Gastrocnemius medialis (tissue), 4 donors: Measurements from ENCODE around the gene B3GALT5. TPM values are rescaled to one million over a fixed set of nuclear protein-coding genes. Genes with fewer than 3 reads are reported as not detected.

Experiments
- ATAC-seq, 2 donors: fragments of 150-250 bp; one replicate each; pipeline ENCODE4 v1.9.1; 2016
- DNase-seq, 2 donors: peaks; one replicate each; pipeline ENCODE4 v3.0.0-alpha.2; 2019
- H3K27ac ChIP-seq, 4 donors: fragments of 200-600 bp; sonication (generic); 1 replicate in 1 of 4; 2 replicates in 3 of 4; pipeline ENCODE4 v1.5.1; 2016 to 2018; ENCODE audit warnings: mild to moderate bottlenecking in 2 of 4, moderate library complexity in 1 of 4
- H3K27me3 ChIP-seq, 3 donors: fragments of 200-600 bp; sonication (generic) in 2 of 3; 1 replicate in 1 of 3; 2 replicates in 2 of 3; pipeline versions ENCODE4 v1.5.1 to v1.6.0; 2016 to 2019; ENCODE audit warnings: mild to moderate bottlenecking in 1 of 3, moderate library complexity in 1 of 3
- H3K36me3 ChIP-seq, 2 donors: fragments of 200-600 bp; sonication (generic) in 1 of 2; one replicate each; pipeline ENCODE4 v1.5.1; 2017 to 2018
- H3K4me1 ChIP-seq, 2 donors: fragments of 200-600 bp; sonication (generic) in 1 of 2; one replicate each; pipeline ENCODE4 v1.5.1; 2016 to 2017; ENCODE audit warnings: mild to moderate bottlenecking in 2 of 2
- H3K4me3 ChIP-seq, 4 donors: fragments of 200-600 bp; sonication (generic) in 3 of 4; 1 replicate in 1 of 4; 2 replicates in 3 of 4; pipeline ENCODE4 v1.5.1; 2016 to 2019; ENCODE audit warnings: mild to moderate bottlenecking in 2 of 4
- H3K9me3 ChIP-seq, 3 donors: fragments of 200-600 bp; sonication (generic) in 2 of 3; 1 replicate in 1 of 3; 2 replicates in 2 of 3; pipeline ENCODE4 v1.5.1; 2016 to 2019
- CTCF ChIP-seq, 5 experiments: fragments of 450-650 bp in 3 of 5; fragments of 200-600 bp in 2 of 5; sonication (generic) in 2 of 5; IDR thresholded peaks in 4 of 5; conservative IDR thresholded peaks in 1 of 5; 1 replicate in 4 of 5; 2 replicates in 1 of 5; pipeline ENCODE4 v1.5.1; 2016 to 2019; ENCODE audit warnings: antibody characterized with exemption in 5 of 5, mild to moderate bottlenecking in 3 of 5, moderate library complexity in 3 of 5
- POLR2A ChIP-seq, 2 donors: fragments of 450-650 bp; IDR thresholded peaks; one replicate each; pipeline ENCODE4 v1.6.1; 2017; ENCODE audit warnings: antibody characterized with exemption in 2 of 2, mild to moderate bottlenecking in 2 of 2, moderate library complexity in 2 of 2
- in situ Hi-C, 4 donors: fragments of 200-750 bp; cut with MboI; loops; one replicate each; pipeline versions ENCODE4 v1.15.0 to v1.8.0; 2017; ENCODE audit warnings: low sequenced_read_pairs in 4 of 4
- intact Hi-C: fragments of 100-400 bp; cut with DNase I; formaldehyde crosslinking; loops from one replicate; pipeline ENCODE4 v1.15.1; 2023; ENCODE audit warnings: low total_unique reads
- total RNA-seq, 4 donors: library from RNA; depleted of rRNA; stranded (reverse); fragments of >200 nt; gene quantifications; one replicate each; pipeline versions ENCODE4 v1.1.0 to v1.2.3, GENCODE V29; 2016

B3GALT5 gene
- total RNA-seq, 4 donors from 2014 or later = 0.02 to 1.3 TPM; not detected in 2

DNA sequence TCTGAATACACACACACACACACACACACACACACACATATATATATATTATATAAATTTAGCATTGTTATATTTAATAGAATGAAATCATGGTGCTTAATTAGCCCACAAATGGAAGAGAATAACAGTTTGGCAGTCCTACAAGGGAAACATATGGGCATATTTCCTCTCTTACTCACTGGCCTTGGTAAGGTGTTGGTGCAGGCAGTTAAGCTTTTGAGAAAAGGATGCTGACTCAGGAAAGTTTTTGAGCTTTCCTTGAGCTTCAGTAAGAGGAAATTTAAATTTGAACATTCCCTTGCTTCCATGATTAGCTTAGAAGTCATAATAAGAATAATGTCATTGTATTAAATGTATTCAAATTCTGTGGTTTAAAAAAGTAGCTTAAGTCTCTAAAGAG lies 37.0 kb upstream of the B3GALT5 start:
- DNase-seq (no peak), ATAC-seq (no peak)
- Histone ChIP-seq H3K4me1 (no peaks in the 10 kb centered on the region), H3K36me3 (no peaks in the 10 kb centered on the region), H3K9me3 (no peaks in the 10 kb centered on the region), H3K27ac (no peak overlapping the region), H3K27me3 (no peaks in the 10 kb centered on the region), H3K4me3 (no peak overlapping the region)
- TF ChIP-seq POLR2A (IDR thresholded peaks at IDR 0.05) (no peak), CTCF (IDR thresholded peaks at IDR 0.05 in 4 of 5, conservative IDR thresholded peaks at IDR 0.05 in 1 of 5) (no peak)
- intact Hi-C loops = no loop called here
- in situ Hi-C loops = no loop called here

- no peak overlapping the region for H3K4me3 ChIP-seq
- ATAC-seq (no peak), DNase-seq (no peak)
- H3K9me3 ChIP-seq = no peaks in the 10 kb centered on the region
- H3K4me1 ChIP-seq = no peaks in the 10 kb centered on the region
- no peak overlapping the region for H3K27ac ChIP-seq
- intact Hi-C loops = no loop called here
- no peak for TF ChIP-seq POLR2A (IDR thresholded peaks at IDR 0.05)
- no peak for TF ChIP-seq CTCF (IDR thresholded peaks at IDR 0.05 in 4 of 5, conservative IDR thresholded peaks at IDR 0.05 in 1 of 5)
- in situ Hi-C loops = no loop called here
- no peaks in the 10 kb centered on the region for H3K27me3 ChIP-seq
- no peaks in the 10 kb centered on the region for H3K36me3 ChIP-seq
Measured at GRCh38 chr21:39576518-39577128, 36.1 kb upstream of the B3GALT5 start.

DNA sequence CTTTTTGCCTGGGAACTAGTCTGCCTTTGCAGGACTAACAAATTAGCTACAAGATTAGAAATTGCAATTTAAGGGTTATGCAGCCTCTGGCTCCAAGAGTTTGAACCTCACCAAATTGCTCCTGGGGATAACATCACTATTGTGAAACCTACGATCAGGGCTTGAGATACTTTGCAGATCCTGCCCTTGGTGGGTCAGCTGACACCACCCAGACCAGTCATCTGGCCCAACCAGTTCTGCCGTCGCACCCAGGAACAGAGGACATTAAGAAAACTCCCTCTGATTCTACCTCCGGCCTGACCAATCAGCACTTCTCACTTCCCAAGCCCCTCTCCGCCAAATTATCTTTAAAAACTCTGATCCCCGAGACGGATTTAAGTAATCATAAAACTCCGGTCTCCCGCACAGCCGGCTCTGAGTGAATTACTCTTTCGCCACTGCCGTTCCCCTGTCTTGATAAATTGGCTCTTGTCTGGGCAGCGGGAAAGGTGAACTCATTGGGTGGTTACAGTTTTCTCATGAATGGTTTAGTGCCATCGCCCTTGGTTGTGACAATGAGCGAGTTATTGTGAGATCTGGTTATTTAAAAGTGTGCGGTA lies 32.9 kb upstream of the B3GALT5 start:
- no peak for ATAC-seq
- H3K4me1 ChIP-seq = no peaks in the 10 kb centered on the region
- H3K4me3 ChIP-seq = no peak overlapping the region
- H3K36me3 ChIP-seq = no peaks in the 10 kb centered on the region
- no peak overlapping the region for H3K27ac ChIP-seq
- H3K27me3 ChIP-seq = no peaks in the 10 kb centered on the region
- no peak for TF ChIP-seq CTCF (IDR thresholded peaks at IDR 0.05 in 4 of 5, conservative IDR thresholded peaks at IDR 0.05 in 1 of 5)
- TF ChIP-seq POLR2A (IDR thresholded peaks at IDR 0.05) = no peak
- intact Hi-C loops (no loop called here), in situ Hi-C loops (no loop called here)
- H3K9me3 ChIP-seq = no peaks in the 10 kb centered on the region
- no peak for DNase-seq

DNA sequence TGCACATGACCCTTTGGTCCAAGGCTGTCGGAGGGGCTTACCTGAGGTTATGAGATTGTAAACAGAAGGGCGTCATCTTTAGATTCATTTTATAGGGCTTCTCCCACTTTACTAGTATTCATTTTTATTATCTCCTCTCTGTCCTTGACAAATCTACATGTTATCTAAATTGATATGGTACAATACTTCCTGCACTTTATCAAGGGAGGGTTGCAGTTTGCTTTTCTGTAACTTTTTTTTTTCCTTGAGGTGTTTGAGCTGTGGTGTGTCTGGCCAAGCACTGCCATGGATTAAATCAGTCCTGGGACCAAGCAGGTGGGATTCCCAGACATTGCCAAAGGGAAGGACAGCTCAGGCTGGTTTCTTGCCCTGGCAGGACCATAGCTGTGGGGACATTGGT lies 32.0 kb upstream of the B3GALT5 start:
- intact Hi-C loops (no loop called here), in situ Hi-C loops (no loop called here)

More for the DNA sequence above, 32.0 kb upstream of the B3GALT5 start:
- H3K36me3 ChIP-seq = no peaks in the 10 kb centered on the region
- no peak for DNase-seq
- no peaks in the 10 kb centered on the region for H3K4me1 ChIP-seq
- TF ChIP-seq POLR2A (IDR thresholded peaks at IDR 0.05) = no peak
- no peak for TF ChIP-seq CTCF (IDR thresholded peaks at IDR 0.05 in 4 of 5, conservative IDR thresholded peaks at IDR 0.05 in 1 of 5)
- H3K27me3 ChIP-seq = no peaks in the 10 kb centered on the region
- H3K4me3 ChIP-seq = no peak overlapping the region
- no peak for ATAC-seq
- no peaks in the 10 kb centered on the region for H3K9me3 ChIP-seq
- H3K27ac ChIP-seq = no peak overlapping the region
